ENCODE data around the gene CLEC1A.

CLEC1A gene

DNA sequence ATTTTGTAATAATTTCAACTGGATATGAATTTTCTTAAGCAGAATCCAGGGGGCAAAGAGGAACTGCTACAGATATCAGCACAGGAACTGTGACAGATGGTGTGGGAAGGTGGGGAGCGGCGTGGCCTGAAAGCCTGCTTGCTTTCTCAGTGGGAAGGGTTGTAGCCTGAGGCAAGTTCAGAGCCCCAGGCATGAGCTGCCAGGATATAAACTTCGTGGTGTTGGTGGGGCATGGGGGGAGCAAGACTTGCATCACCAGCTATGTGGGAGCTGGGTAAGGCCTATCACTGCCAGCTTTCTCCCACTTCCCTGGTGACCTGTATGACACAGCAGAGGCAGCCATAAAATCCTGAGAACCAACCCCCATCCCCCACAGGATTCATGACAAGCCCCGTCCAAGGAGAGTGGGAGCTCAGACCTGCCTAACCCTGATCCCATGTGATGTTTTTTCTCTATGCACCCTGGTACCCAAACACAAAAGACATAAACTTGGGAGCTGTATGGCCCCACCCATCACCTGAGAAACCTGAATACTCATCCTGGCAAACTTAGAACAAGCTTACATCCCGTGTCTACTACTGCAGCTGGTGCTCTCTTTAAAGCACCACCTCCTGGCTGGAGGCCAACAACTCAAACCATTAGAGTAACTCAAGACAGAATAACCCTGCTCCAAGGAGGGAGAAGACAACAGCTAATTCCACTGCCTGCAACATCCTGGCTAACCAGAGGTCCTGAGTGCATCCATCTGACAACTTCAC lies 16.5 kb downstream of the CLEC1A start:
- H2AFZ ChIP-seq (ENCODE audit: low read depth, low read length) = no peak overlapping the region
- no peaks in the 10 kb centered on the region for H4K20me1 ChIP-seq (ENCODE audit: insufficient read depth, low read length)
- H3K4me2 ChIP-seq (ENCODE audit: insufficient read depth, low read length) = no peak overlapping the region
- peaks cover 12% of the 10 kb centered on the region for H3K27me3 ChIP-seq (ENCODE audit: insufficient read depth, low read length, poor library complexity)
- no peak overlapping the region for H3K4me3 ChIP-seq (ENCODE audit: low read depth in 1 of 2, low read length in 2 of 2)
- no peak overlapping the region for H3K9ac ChIP-seq (ENCODE audit: low read depth, low read length)
- H3K9me3 ChIP-seq (ENCODE audit: insufficient read depth, low read length, severe bottlenecking) = peaks cover 3% of the 10 kb centered on the region
- H3K79me2 ChIP-seq (ENCODE audit: insufficient read depth, low read length) = no peaks in the 10 kb centered on the region
- ATAC-seq (ENCODE audit: insufficient read depth, low read depth) (no peak), DNase-seq (no peak)
- no peak overlapping the region for H3K27ac ChIP-seq (ENCODE audit: low read length)
- no peak for TF ChIP-seq EZH2 (IDR thresholded peaks at IDR 0.05; ENCODE audit: borderline replicate concordance, low read depth, low read length, severe bottlenecking)
- TF ChIP-seq, protein P1, sequence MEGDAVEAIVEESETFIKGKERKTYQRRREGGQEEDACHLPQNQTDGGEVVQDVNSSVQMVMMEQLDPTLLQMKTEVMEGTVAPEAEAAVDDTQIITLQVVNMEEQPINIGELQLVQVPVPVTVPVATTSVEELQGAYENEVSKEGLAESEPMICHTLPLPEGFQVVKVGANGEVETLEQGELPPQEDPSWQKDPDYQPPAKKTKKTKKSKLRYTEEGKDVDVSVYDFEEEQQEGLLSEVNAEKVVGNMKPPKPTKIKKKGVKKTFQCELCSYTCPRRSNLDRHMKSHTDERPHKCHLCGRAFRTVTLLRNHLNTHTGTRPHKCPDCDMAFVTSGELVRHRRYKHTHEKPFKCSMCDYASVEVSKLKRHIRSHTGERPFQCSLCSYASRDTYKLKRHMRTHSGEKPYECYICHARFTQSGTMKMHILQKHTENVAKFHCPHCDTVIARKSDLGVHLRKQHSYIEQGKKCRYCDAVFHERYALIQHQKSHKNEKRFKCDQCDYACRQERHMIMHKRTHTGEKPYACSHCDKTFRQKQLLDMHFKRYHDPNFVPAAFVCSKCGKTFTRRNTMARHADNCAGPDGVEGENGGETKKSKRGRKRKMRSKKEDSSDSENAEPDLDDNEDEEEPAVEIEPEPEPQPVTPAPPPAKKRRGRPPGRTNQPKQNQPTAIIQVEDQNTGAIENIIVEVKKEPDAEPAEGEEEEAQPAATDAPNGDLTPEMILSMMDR (IDR thresholded peaks at IDR 0.05; ENCODE audit: borderline replicate concordance, extremely low read depth, low read length, poor library complexity, severe bottlenecking) = no peak
- H3K36me3 ChIP-seq (ENCODE audit: insufficient read depth, low read length) = no peaks in the 10 kb centered on the region
- no peaks in the 10 kb centered on the region for H3K4me1 ChIP-seq (ENCODE audit: insufficient read depth, low read length)

DNA sequence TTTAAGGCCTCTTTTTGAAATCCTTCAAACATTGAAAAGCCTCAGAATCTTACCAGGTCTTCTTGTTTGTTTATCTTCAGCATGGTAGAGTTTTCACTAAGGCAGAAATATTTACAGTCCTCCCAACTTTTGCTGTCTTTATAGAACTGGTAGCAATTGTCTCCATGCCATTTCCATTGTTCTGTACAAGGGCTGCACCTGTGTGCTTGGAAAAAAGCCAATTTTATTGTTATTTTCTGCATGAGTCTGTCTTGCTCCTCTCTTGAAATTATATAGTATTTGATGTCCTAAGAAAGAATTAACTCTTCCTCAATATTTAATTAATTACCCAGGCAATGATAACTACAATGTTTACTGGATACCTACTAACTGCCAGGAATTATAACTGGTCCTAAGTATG lies 23.3 kb downstream of the CLEC1A start:
- no peaks in the 10 kb centered on the region for H4K20me1 ChIP-seq (ENCODE audit: insufficient read depth, low read length)
- no peak overlapping the region for H3K4me2 ChIP-seq (ENCODE audit: insufficient read depth, low read length)
- no peak overlapping the region for H2AFZ ChIP-seq (ENCODE audit: low read depth, low read length)
- TF ChIP-seq EZH2 (IDR thresholded peaks at IDR 0.05; ENCODE audit: borderline replicate concordance, low read depth, low read length, severe bottlenecking) = no peak
- TF ChIP-seq, protein P1 (IDR thresholded peaks at IDR 0.05; ENCODE audit: borderline replicate concordance, extremely low read depth, low read length, poor library complexity, severe bottlenecking) = no peak
- no peaks in the 10 kb centered on the region for H3K36me3 ChIP-seq (ENCODE audit: insufficient read depth, low read length)
- H3K9ac ChIP-seq (ENCODE audit: low read depth, low read length) = no peak overlapping the region
- DNase-seq (no peak), ATAC-seq (ENCODE audit: insufficient read depth, low read depth) (no peak)
- H3K9me3 ChIP-seq (ENCODE audit: insufficient read depth, low read length, severe bottlenecking) = no peaks in the 10 kb centered on the region
- H3K4me3 ChIP-seq (ENCODE audit: low read depth in 1 of 2, low read length in 2 of 2) = no peak overlapping the region
- no peaks in the 10 kb centered on the region for H3K4me1 ChIP-seq (ENCODE audit: insufficient read depth, low read length)
- no peak overlapping the region for H3K27ac ChIP-seq (ENCODE audit: low read length)
- peaks cover 21% of the 10 kb centered on the region for H3K27me3 ChIP-seq (ENCODE audit: insufficient read depth, low read length, poor library complexity)
- no peaks in the 10 kb centered on the region for H3K79me2 ChIP-seq (ENCODE audit: insufficient read depth, low read length)

DNA sequence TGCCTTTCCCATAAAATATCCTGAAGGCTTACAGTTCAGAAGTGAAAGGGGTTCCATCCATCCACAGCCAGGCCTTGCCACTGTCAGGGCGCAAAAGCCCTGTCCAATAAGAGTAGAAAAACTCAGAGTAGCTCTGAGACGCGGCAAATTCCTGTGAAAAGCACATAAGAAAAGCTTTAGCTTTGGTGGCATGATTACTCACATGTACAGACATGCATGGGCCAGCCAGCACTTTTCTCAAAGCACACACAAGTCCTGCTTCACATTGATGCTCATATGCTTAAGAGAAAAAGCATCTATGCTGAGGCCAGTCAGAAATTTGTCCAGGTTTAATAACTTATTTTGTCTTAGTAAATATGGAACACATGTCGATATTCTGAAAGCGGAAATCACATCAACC lies 25.5 kb downstream of the CLEC1A start:
- Histone ChIP-seq H3K4me2 (ENCODE audit: insufficient read depth, low read length) (no peak overlapping the region), H2AFZ (ENCODE audit: low read depth, low read length) (no peak overlapping the region), H3K27me3 (ENCODE audit: insufficient read depth, low read length, poor library complexity) (peaks cover 19% of the 10 kb centered on the region), H3K9me3 (ENCODE audit: insufficient read depth, low read length, severe bottlenecking) (no peaks in the 10 kb centered on the region), H4K20me1 (ENCODE audit: insufficient read depth, low read length) (no peaks in the 10 kb centered on the region), H3K36me3 (ENCODE audit: insufficient read depth, low read length) (no peaks in the 10 kb centered on the region), H3K79me2 (ENCODE audit: insufficient read depth, low read length) (no peaks in the 10 kb centered on the region), H3K4me3 (ENCODE audit: low read depth in 1 of 2, low read length in 2 of 2) (no peak overlapping the region), H3K4me1 (ENCODE audit: insufficient read depth, low read length) (no peaks in the 10 kb centered on the region), H3K9ac (ENCODE audit: low read depth, low read length) (no peak overlapping the region), H3K27ac (ENCODE audit: low read length) (no peak overlapping the region)
- no peak for TF ChIP-seq EZH2 (IDR thresholded peaks at IDR 0.05; ENCODE audit: borderline replicate concordance, low read depth, low read length, severe bottlenecking)
- TF ChIP-seq, protein P1 (IDR thresholded peaks at IDR 0.05; ENCODE audit: borderline replicate concordance, extremely low read depth, low read length, poor library complexity, severe bottlenecking) = no peak
- ATAC-seq (ENCODE audit: insufficient read depth, low read depth) (no peak), DNase-seq (no peak)

All from DND-41 (cell line).